ENCODE measurements around the gene PIGQ. TPM values are rescaled to one million over a fixed set of nuclear protein-coding genes. Genes with fewer than 3 reads are reported as not detected.

PIGQ gene
- total RNA-seq, 1 experiment from 2014 or later, result 58.0 TPM

DNA sequence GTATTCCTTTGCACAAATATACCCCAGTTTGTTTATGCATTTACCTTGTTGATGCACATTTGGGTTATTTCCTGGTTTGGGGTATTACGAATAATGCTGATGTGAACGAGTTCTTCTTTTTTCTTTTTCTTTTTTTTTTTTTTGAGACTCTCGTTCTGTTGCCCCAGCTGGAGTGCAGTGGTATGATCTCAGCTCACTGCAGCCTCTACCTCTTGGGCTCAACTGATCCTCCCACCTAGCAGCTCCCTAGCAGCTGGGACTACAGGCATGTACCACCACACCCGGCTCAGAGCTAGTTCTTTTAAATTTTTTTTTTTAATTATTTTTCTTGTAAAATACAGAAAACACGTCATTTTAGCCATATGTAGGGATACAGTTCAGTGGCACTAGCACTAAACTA, 34.2 kb downstream of the PIGQ start:
- no peak overlapping the region for H3K56ac ChIP-seq (ENCODE audit: insufficient read length, low read depth, low read length)
- H2AK5ac ChIP-seq (ENCODE audit: insufficient read length, low read length), result no peak overlapping the region
- Mint-ChIP-seq H3K36me3 (ENCODE audit: insufficient read depth in 1 of 3, low read depth in 3 of 3) (peaks cover 15 to 23% (median 21%) of the 10 kb centered on the region in 3 experiments), H3K27me3 (ENCODE audit: low read depth) (peaks cover 12% of the 10 kb centered on the region), H3K27ac (no peak overlapping the region), H3K4me1 (peaks cover 6 to 8% of the 10 kb centered on the region in 2 experiments), H3K4me3 (no peak overlapping the region), H3K9me3 (peaks cover 16 to 18% of the 10 kb centered on the region in 2 experiments)
- H3T11ph ChIP-seq (ENCODE audit: low read length), result no peak overlapping the region
- no peak overlapping the region for H2BK12ac ChIP-seq (ENCODE audit: insufficient read length, low read depth, low read length)
- TF ChIP-seq, protein P1, sequence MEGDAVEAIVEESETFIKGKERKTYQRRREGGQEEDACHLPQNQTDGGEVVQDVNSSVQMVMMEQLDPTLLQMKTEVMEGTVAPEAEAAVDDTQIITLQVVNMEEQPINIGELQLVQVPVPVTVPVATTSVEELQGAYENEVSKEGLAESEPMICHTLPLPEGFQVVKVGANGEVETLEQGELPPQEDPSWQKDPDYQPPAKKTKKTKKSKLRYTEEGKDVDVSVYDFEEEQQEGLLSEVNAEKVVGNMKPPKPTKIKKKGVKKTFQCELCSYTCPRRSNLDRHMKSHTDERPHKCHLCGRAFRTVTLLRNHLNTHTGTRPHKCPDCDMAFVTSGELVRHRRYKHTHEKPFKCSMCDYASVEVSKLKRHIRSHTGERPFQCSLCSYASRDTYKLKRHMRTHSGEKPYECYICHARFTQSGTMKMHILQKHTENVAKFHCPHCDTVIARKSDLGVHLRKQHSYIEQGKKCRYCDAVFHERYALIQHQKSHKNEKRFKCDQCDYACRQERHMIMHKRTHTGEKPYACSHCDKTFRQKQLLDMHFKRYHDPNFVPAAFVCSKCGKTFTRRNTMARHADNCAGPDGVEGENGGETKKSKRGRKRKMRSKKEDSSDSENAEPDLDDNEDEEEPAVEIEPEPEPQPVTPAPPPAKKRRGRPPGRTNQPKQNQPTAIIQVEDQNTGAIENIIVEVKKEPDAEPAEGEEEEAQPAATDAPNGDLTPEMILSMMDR (conservative IDR thresholded peaks at IDR 0.05), result no peak
- H2BK20ac ChIP-seq (ENCODE audit: low read depth, low read length, poor library complexity, severe bottlenecking), result no peak overlapping the region
- no peak overlapping the region for H3K4ac ChIP-seq (ENCODE audit: low read depth, low read length)
- DNase-seq, result no peak
- no peaks in the 10 kb centered on the region for H4K20me1 ChIP-seq (ENCODE audit: control insufficient read depth, insufficient read depth, insufficient read length)
- H3K23me2 ChIP-seq (ENCODE audit: insufficient read length, low read depth, low read length, poor library complexity, severe bottlenecking), result no peaks in the 10 kb centered on the region
- no peak overlapping the region for H4K8ac ChIP-seq (replicated peaks; ENCODE audit: insufficient read length, low read depth, low read length)
- H3K79me2 ChIP-seq (ENCODE audit: insufficient read depth, low read length), result no peaks in the 10 kb centered on the region
- H3K27me3 ChIP-seq (ENCODE audit: insufficient read depth, low read length), result no peaks in the 10 kb centered on the region
- no peak overlapping the region for H4K91ac ChIP-seq (ENCODE audit: insufficient read length, low read depth, low read length)
- H3K4me1 ChIP-seq (ENCODE audit: insufficient read depth, low read length), result no peaks in the 10 kb centered on the region
- H3K9ac ChIP-seq (ENCODE audit: extremely low read depth, insufficient read length, low read length), result no peak overlapping the region
- H3K27ac ChIP-seq (ENCODE audit: insufficient read length, low read depth, low read length), result no peak overlapping the region
- no peaks in the 10 kb centered on the region for H3K9me3 ChIP-seq (ENCODE audit: control insufficient read depth, low read depth, low read length)
- H3K79me1 ChIP-seq (ENCODE audit: insufficient read depth, low read depth, low read length, poor library complexity, severe bottlenecking), result peaks cover 2% of the 10 kb centered on the region
- no peak overlapping the region for H4K5ac ChIP-seq (ENCODE audit: insufficient read length, low read depth, low read length)
- no CpG with 5 or more reads among the region's 5 CpGs for WGBS (ENCODE audit: extremely low coverage, insufficient read length, low lambda C conversion rate)
- H3K4me2 ChIP-seq (ENCODE audit: insufficient read depth, insufficient read length, low read length), result no peak overlapping the region
- no peak overlapping the region for H2AFZ ChIP-seq (ENCODE audit: low read length)
- H2BK15ac ChIP-seq (ENCODE audit: low read depth, low read length), result no peak overlapping the region
- no peak overlapping the region for H3K23ac ChIP-seq (ENCODE audit: insufficient read length, low read depth, low read length)
- no peak overlapping the region for H2BK120ac ChIP-seq (ENCODE audit: low read depth, low read length, poor library complexity, severe bottlenecking)
- H3K18ac ChIP-seq (ENCODE audit: insufficient read length, low read depth, low read length), result no peak overlapping the region
- no peak overlapping the region for H2BK5ac ChIP-seq (ENCODE audit: insufficient read length, low read length)
- no peak overlapping the region for H3K14ac ChIP-seq (ENCODE audit: insufficient read depth, low read length)
